GM18526 (cell line): ENCODE measurements around the gene C3orf85.

Source experiments
- POLR2A ChIP-seq: IDR thresholded peaks from 3 replicates; pipeline ENCODE4 v1.6.1; 2011; ENCODE audit not compliant: insufficient read length; ENCODE audit errors: extremely low read depth

The C3orf85 gene, protein sequence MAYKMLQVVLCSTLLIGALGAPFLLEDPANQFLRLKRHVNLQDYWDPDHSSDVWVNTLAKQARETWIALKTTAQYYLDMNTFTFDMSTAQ

GRCh38 chr3:109136523-109136922 is at the start of gene C3orf85:
Gene C3orf85 (plus strand): TSS chr3:109136719. CDS start chr3:109136848, 129 bp downstream.
- no peak for TF ChIP-seq POLR2A

- no peak for TF ChIP-seq POLR2A
These were observed 47.3 kb upstream of the C3orf85 start for GRCh38 chr3:109089265-109089664.

- TF ChIP-seq POLR2A: no peak
These were observed 44.7 kb upstream of the C3orf85 start for GRCh38 chr3:109091846-109092245.

DNA sequence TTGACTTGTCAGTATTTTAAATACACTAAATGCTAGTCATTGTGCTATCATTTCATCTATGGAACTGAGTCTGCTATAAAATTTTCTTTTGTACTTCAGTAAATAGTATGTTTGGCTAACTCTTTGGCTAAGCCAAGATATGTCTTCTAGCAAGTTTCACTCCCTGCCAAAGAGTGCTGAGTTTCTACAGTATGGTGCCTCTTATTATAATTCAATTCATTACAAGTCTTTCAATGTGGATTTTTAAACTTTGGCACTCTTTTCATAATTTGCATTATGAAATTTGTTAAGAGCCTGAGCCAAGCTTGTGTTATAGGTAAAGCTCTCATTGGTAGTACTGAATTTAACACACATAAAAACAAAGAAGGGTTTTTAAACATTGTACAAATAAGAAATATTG is 43.0 kb upstream of the C3orf85 start:
- TF ChIP-seq POLR2A: no peak

GRCh38 chr3:109095166-109095565 is 41.4 kb upstream of the C3orf85 start:
- TF ChIP-seq POLR2A: no peak

- TF ChIP-seq POLR2A: no peak
These were observed 38.4 kb upstream of the C3orf85 start for GRCh38 chr3:109098079-109098644.

DNA sequence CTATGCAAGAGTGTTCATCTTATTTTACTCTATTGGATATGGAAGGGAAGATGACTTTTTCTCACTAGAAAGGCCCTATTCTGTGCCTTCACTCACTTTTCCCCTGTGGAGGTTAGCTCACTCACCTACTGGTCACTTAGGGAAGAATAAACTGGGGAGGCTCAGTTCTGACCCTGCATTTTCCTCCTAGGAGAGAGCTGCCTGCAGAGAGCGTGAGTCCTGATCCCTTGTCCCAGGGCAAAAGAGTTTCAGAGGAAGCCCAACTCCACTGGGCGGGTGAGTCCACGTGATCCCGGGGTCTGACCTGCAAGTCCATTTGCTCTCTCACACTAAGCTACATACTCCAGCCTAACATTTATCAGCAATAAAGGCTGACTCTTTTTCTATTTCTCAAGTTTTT is 26.9 kb upstream of the C3orf85 start:
- no peak for TF ChIP-seq POLR2A

GRCh38 chr3:109112946-109113760 is 23.4 kb upstream of the C3orf85 start:
- TF ChIP-seq POLR2A: no peak

- no peak for TF ChIP-seq POLR2A
These were observed 21.8 kb upstream of the C3orf85 start for GRCh38 chr3:109114746-109115145.

DNA sequence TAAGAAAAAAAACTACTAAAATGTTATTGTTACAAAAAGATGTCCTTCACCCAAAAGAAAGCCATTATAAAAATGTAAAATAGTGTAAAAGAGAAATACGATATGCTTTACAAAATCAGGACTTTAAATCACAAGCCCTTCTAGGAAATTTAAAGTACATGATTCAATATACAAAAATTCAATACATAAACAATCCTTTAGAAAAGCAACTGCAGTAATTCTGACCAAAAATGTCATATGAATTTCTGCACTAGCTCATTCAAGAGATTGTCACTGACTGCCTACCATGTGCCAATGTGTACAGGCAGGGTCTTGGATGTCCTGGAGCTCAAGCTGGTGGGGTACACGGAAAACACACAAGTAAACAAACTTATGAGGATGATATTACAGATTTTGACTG is 21.1 kb upstream of the C3orf85 start:
- TF ChIP-seq POLR2A: no peak

- TF ChIP-seq POLR2A: no peak
These were observed 20.5 kb upstream of the C3orf85 start for GRCh38 chr3:109116031-109116430.

GRCh38 chr3:109117939-109118338 is 18.6 kb upstream of the C3orf85 start, which contains the start of gene MORC1:
Gene MORC1 (minus strand): TSS chr3:109118134. CDS start chr3:109118059, 75 bp downstream.
- no peak for TF ChIP-seq POLR2A

GRCh38 chr3:109118584-109118983 is 17.9 kb upstream of the C3orf85 start:
- TF ChIP-seq POLR2A: no peak

DNA sequence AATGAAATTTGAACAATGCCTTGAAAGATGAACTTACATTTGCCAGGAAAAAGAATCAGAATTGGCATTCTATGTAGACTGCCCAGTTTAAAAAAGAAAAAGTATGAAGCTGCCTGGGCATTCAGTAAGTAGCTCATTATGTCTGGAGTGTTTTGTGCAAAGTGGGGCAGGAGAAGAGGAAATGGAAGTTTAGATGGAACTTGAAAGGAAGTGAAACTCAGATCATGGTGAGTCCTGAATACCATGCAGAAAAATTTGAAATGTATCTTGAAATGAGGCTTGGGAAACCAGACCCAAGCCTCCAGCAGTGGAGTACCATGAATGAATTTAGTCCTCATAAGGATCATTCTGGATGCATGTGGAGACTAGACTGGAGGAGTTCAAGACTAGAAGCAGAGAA is 13.8 kb upstream of the C3orf85 start:
- no peak for TF ChIP-seq POLR2A

- TF ChIP-seq POLR2A: no peak
These were observed 10.6 kb upstream of the C3orf85 start for GRCh38 chr3:109125902-109126301.

DNA sequence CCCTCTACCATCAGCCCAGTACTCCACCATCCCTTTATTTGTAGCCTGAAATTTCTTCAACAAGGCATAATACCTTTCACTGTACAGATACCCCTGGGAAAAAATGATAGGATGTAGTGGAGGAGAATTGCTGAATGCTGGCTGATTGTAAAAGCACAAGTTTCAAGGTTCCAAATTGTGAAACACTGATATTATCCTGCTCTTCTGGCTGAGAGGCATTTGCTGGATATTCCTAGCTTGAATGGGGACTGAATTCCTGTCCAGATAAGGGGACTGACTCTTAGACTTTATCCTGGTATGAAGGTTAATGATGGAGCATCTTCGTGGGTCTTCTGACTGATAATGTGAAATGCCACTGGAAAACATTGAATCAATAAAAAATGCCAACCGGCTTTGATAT is 9.0 kb upstream of the C3orf85 start:
- TF ChIP-seq POLR2A: no peak

DNA sequence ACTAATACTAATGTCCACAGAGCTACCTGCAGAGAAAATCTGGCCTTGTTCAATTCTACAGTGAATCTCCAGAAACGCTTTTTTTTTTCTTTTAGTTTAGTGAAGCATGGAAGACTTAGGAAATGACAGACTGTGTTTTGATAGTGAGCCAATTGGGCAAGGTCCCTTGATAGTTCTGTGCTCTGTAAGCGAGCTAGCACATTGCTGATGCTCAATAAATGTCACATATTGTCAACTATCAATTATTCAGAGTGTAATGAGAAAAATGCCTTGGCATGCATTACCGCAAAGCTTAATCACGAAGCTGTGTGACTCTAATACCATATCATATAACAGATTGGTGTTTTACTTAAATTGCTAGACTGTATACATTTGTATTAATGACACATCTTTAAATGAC is 5.2 kb upstream of the C3orf85 start:
- TF ChIP-seq POLR2A: no peak

- TF ChIP-seq POLR2A: no peak
These were observed 3.6 kb upstream of the C3orf85 start for GRCh38 chr3:109132801-109133473.
